GM13976 (cell line): Measurements from ENCODE around the gene FOXR1.
"Not testable (repeated sequence)": the region's sequence is repeated elsewhere in the genome, so short reads cannot be mapped to it uniquely, and the experiment has no call there.

Experiments used
- DNase-seq: peaks from one replicate; pipeline ENCODE4 v3.0.0; 2012; ENCODE audit warnings: low spot score
- CTCF ChIP-seq: IDR thresholded peaks from 2 replicates; pipeline ENCODE4 v1.5.1; 2012; ENCODE audit warnings: borderline replicate concordance, mild to moderate bottlenecking; ENCODE audit not compliant: insufficient read depth; ENCODE audit errors: extremely low read depth, missing control alignments, control extremely low read depth
- in situ Hi-C: fragments of 300-500 bp; cut with MboI; formaldehyde crosslinking; loops from one replicate; pipeline ENCODE4 v1.12.0; 2022; ENCODE audit warnings: low sequenced_read_pairs, mixed read lengths, inconsistent platforms; ENCODE audit not compliant: unreplicated experiment

Gene FOXR1

GRCh38 chr11:118948000-118948399 lies 23.6 kb upstream of the FOXR1 start:
- in situ Hi-C loops = no loop called here
- no peak for DNase-seq
- TF ChIP-seq CTCF = no peak

DNA sequence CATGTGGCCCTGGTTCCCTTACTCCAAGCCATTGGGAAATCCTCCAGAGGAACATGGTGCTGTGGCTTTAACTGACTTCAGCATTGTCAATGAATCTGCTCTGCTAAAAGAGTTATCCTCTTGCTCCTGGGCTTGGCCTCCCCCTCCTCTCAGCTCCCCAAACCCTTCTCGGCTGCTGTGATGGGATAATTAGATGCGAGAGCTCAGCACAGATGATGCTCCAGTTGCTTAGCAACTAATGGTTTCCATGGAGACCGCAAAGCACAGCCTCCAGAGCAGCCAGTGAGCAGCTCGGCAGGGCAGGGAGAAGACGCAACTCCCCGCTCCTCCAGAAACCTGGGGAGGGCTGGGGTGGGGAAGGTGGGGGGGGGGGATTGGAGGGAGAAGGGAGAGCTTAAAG lies 18.3 kb upstream of the FOXR1 start:
- no peak for DNase-seq
- TF ChIP-seq CTCF = no peak
- in situ Hi-C loops = loop anchor here (10.0 kb wide), 1 partner anchor 258 kb away; no protein-coding TSS in a partner anchor

DNA sequence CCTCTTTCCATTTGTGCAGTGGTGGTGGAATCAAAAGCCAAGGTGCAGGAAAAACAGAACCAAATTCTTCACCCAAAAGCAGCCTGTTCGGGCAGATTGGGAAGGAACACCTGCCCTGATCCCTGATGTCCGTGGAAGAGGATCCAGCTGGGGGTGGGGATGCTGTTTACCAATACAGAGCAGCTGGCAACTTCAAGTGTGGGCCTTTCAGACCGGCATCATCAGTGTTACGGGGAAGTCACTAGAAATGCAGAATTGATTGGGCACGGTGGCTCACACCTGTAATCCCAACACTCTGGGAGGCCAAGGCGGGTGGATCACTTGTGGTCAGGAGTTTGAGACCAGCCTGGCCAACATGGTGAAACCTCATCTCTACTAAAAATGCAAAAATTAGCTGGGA lies 17.6 kb upstream of the FOXR1 start:
- DNase-seq = not testable (repeated sequence)
- in situ Hi-C loops = loop anchor here (10.0 kb wide), 1 partner anchor 259 kb away; no protein-coding TSS in a partner anchor

GRCh38 chr11:118956094-118956846 lies 15.3 kb upstream of the FOXR1 start, which contains the start of gene UPK2:
TSS of gene UPK2 (plus strand) at chr11:118956298. CDS start at chr11:118956351, 53 bp downstream.
- TF ChIP-seq CTCF = peak; percentile 98
- DNase-seq = peak; percentile 96
- in situ Hi-C loops = loop anchor here (10.0 kb wide), 1 partner anchor 261 kb away; no protein-coding TSS in a partner anchor

DNA sequence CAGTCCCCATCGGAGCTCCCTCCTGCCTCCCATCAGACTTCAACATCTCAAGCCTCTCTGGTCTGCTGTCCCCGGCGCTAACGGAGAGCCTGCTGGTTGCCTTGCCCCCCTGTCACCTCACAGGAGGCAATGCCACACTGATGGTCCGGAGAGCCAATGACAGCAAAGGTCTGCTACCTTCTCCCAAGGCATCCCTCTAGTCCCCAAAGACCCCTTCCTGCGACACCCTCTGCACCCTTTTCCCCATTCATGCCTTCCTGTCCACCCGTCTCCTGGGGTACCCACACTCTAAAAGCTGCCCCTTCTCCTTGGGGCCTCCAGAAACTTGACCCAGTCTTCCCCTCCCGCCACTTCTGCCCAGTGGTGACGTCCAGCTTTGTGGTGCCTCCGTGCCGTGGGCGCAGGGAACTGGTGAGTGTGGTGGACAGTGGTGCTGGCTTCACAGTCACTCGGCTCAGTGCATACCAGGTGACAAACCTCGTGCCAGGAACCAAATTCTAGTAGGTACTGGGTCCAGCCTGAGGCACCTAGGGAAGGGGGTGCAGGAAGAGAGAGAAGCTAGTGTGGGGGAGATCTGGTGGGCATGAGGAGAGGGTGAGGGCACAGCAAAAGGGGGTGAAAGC lies 14.6 kb upstream of the FOXR1 start:
- no peak for DNase-seq
- in situ Hi-C loops = loop anchor here (10.0 kb wide), 1 partner anchor 262 kb away; no protein-coding TSS in a partner anchor
- no peak for TF ChIP-seq CTCF

- no peak for TF ChIP-seq CTCF
- DNase-seq = no peak
- in situ Hi-C loops = loop anchor here (10.0 kb wide), 1 partner anchor 263 kb away; no protein-coding TSS in a partner anchor
These were observed 14.0 kb upstream of the FOXR1 start for GRCh38 chr11:118957549-118957948.

DNA sequence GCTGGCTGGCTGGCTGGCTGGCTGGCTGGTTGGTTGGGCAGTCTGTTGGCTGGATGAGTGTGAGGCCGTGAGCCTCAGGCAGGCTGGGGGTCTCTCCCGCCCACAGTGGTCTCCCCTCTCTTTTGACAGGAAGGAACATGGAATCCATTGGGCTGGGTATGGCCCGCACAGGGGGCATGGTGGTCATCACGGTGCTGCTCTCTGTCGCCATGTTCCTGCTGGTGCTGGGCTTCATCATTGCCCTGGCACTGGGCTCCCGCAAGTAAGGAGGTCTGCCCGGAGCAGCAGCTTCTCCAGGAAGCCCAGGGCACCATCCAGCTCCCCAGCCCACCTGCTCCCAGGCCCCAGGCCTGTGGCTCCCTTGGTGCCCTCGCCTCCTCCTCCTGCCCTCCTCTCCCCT lies 13.6 kb upstream of the FOXR1 start:
- no peak for DNase-seq
- in situ Hi-C loops = loop anchor here (10.0 kb wide), 1 partner anchor 263 kb away; no protein-coding TSS in a partner anchor
- TF ChIP-seq CTCF = no peak
